NCI-H2029 (cell line): ENCODE results near the gene HNRNPA2B1.
"Not testable (repeated sequence)": the region's sequence is repeated elsewhere in the genome, so short reads cannot be mapped to it uniquely, and the experiment has no call there.

Experiments used
- DNase-seq: peaks from one replicate; lab custom pipeline; 2025; lab: John Stamatoyannopoulos, UW

The HNRNPA2B1 gene

DNA sequence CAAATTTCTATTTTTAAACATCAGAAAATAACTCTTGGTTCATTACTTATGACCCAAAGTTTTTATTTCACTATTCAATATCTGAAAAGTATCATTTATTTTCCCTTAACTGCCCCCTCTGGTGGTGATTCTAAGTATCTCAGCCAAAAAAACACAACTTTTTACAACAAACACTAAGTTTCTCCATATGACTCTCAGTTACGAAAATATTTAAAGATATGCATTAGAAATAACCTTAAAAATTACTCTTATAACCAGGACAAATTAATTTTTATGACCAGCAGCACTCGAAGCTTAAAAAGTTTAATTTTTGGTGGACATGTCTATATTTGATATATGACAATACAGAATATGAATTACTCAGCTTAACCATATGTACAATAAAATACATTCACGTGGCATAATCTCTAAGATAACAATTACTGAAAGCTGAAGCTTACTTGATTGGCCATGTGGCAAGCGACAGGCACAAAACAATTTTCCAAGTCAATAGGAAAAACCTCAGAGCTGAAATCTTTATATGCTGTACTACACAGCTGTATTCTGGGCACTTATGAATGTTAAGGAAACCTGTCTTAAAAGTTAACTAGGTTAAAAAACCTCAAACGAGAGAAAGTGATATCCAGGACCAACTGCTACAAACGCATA is 2.3 kb downstream of the HNRNPA2B1 start:
- DNase-seq: no peak

DNA sequence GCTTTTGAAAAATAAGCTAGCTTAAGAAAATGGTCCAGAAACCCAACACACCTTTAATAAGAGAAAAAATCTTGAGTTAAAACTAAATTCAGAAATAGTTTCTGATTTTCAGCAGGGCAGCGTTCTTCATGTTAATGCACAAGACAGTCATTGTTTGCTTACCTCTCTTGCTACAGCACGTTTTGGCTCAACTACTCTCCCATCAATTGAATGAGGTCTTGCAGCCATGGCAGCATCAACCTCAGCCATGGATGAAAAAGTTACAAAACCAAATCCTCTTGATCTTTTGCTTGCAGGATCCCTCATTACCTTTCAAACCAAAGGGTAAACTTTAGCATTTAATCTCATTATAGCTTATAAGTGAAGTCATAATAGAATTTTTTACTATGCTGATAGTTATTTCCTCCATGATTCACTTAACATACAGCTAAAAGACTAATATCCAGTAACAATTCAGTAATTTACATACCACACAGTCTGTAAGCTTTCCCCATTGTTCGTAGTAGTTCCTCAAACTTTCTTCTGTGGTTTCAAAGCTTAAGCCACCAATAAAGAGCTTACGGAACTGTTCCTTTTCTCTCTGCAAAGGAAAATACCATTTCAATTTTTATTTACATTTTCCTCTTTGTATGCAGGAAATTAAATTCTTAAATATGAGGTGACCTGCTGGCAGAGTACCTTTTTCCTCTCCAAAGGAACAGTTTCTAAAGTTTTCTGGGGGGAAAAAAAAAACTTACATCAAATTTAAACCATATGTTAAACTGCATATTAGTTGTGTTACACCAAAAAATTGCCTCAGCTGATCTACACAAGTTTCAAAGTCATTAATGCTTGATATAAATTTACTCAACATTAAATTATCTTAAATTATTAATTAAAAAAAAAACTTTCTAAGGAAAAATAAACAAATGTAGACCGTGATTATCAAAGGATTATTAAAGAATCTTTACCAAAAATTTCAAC is 3.1 kb downstream of the HNRNPA2B1 start:
- no peak for DNase-seq

DNA sequence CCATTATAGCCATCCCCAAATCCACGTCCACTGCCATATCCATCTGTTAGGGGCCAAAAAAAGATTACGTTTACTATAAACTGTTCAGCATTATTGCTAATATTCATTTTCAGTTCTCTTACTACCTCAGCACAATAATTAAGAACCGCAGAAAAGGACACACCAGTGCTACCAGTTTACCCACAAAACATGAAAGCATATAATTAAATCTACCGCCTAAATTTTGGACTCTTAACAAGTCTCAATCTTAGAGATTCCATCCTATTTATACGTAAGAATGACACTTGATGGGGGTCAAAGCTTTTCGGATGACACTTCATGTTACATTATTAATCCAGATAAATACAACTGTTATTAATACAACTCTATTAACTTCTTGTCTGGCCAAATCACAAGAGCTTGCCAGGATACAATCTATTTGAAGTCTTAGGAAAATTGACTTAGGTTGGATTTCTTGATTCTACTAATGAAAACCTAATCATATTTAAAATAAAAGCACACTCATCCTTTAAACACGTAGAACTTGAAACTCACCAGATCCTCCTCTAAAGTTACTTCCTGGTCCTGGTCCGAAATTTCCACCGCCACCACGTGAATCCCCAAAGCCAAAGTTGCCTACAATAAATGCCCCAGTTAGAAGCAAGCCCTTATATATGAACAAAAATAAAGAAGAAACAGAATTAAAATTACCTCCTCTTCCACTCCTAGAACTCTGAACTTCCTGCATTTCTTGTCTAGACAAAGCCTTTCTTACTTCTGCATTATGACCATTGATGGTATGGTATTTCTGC is 4.5 kb downstream of the HNRNPA2B1 start:
- DNase-seq: no peak

DNA sequence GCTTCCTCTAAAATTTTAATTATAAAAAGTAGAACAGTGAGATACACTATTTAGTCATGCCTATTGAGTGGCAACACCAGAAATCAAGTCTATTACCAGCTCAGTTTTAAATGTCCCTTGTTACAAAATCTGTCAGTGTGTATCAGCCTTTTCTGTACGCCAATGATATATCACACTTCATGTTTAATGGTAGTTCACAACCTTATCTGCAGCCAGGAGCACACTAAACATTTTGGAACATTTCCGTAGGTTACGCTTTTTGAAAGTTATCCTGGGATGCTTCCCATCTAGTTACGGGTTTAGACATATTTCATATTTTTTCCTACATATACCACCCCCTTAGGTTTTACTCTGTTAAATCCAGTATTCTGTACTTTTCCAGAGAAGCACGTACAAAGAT is 5.4 kb downstream of the HNRNPA2B1 start:
- DNase-seq: no peak

DNA sequence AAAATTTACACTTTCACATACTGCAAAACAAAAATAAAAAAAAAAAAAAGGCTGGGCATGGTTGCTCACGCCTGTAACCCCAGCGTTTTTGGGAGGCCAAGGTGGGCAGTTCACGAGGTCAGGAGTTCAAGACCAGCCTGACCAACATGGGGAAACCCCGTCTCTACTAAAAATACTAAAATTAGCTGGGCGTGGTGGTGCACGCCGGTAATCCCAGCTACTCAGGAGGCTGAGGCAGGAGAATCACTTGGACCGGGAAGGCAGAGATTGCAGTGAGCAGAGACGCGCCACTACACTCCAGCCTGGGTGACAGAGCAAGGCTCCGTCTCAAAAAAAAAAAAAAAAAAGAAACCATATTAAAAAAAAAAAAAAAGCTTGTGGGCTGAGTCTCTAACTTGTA is 5.8 kb downstream of the HNRNPA2B1 start:
- DNase-seq: not testable (repeated sequence)

DNA sequence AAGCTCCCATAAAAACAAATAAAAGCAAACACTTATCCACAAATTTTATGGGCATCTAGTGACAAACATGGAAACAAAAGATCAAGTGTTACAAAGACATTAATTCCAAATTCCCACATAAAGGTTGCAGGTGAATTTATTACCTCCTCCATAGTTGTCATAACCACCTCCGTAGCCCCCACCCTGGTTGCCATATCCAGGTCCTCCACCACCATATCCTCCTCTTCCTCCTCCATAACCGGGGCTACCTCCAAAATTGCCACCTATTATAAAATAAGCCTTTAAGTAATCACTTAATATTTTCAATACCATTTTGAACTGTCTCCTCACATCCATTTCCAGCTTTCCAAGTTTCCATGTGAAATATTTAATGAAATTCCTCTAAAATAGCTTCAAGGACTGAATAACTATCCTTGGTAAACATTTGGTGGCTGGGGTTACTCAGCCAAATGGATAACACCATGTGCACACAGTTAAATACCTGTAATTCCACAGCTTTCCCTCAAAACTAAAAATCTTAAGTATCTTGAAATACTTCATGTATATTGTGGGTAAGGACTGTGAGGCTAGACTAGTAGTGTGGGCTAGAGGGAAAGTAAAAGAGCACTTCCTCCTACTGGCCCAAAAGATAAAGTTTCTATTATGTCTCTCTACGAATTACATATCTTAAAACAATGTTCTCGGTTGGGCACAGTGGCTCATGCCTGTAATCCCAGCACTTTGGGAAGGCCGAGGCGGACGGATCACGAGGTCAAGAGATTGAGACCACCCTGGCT is 6.9 kb downstream of the HNRNPA2B1 start:
- no peak for DNase-seq

DNA sequence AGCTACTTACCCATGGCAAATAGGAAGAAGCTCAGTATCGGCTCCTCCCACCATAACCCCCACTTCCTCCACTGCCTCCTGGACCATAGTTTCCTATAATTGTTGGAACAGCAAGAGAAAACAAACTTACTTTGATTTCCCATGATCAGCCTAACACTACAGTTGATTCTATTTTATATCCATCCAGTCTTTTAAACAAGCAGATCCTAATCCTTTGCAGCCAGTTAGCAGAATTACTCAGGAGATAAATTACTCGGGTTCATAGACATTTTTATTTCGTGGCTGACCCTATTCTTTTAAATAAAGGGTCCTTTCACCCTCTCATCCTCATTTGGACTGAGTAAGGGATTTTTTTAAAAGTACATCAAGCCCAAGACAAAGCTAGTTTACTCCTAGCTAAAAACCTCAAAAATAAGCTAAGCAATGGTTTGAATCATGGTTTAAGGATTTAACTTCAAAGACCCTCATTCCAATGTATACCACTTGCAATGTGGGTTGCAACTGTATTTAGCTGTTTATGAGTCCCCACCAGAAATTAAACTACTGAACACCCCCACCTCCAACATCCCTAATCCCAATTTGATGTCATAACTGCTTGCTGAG is 8.0 kb downstream of the HNRNPA2B1 start:
- no peak for DNase-seq

DNA sequence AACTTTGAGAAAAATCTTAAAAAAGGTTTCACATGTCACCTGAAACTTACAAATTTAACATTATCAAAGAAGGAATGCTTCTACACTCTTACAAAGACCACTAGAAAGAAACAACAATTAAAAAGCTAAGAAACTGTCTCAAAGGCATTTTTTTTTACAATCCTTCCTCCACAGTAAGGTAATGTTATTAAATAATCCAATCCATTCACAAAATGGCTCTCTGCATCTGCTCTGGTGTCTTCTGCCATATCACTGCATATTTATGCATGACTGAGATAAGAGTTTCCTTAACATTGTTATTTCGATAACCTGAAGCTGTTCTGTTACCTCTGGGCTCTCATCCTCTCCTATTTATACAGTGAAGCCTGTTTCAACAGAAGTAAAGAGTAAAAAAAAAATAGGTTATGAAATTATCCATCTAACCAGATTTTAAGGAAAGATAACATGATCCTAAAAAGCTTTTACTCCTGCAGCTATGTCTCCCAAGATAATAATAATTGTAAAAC is 8.5 kb downstream of the HNRNPA2B1 start:
- no peak for DNase-seq

DNA sequence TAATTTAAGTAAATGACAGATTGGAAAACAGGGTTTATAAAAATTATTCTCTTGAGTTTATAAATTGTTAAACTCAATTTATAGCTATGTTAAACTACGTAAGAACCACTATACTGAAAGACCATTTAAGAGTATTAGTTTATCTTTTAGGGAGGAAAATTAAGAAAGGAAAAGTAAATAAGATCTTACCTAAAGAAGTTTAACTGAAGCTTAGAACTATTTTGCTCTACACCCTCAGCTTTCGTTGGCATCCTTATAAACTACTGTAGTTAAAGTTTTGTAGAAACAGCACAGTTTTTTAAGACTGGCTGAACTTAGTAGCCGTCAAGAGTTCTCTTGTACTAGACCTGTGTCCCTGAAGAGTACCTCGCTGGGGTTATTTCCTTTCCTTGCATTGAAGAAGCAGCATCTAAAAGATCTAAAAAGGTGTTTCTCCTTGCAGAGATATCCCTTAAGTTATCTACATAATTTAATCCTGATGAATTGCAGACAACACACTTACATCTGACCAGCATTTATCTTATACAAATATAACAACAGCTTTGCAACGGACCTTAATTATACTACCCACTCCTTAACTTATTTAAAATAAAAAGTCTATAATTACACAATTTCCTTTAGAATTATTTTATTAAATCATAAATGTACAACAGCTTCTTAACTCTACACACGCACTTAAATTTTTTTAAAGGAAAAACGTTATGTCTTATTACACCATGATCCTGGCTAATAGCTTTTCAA is 9.1 kb downstream of the HNRNPA2B1 start:
- no peak for DNase-seq

DNA sequence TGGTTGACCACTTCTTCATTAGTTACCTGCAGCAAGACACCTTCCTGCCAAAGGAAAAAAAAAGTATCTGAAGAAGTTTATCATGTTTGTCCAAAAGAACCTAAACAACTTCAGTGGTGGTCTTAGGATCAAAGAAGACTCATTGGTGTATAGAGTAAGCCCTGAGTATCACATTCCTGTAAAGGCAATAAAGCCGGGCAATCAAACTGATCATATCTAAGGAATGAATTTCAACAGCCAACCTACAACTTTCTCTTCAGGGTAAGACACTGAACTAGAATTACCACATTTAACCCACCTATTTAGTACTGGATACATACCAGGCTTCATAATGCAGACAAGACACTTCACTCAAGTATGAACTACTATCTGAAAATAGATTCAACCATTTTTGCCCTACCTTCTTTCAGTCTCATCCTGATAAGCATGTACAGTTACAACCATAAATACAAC is 10.1 kb downstream of the HNRNPA2B1 start:
- DNase-seq: no peak

DNA sequence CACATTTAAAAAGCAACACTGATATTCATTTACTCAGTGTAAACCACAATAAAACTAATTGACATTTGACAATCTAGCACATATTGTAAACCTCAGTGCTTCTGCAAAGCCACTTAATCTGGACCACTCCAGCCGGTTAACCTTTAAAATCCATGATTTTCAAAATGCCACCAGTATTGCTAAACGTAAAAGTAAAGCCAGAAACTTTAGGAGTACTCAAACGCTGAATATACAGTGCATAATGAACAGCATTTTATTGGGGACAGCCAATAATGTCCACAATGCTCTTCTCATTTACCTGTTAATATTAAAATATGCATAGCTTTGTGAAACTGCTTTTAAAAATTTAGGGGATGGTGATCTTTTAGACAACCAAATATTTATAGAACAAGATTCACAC is 10.8 kb downstream of the HNRNPA2B1 start:
- no peak for DNase-seq

DNA sequence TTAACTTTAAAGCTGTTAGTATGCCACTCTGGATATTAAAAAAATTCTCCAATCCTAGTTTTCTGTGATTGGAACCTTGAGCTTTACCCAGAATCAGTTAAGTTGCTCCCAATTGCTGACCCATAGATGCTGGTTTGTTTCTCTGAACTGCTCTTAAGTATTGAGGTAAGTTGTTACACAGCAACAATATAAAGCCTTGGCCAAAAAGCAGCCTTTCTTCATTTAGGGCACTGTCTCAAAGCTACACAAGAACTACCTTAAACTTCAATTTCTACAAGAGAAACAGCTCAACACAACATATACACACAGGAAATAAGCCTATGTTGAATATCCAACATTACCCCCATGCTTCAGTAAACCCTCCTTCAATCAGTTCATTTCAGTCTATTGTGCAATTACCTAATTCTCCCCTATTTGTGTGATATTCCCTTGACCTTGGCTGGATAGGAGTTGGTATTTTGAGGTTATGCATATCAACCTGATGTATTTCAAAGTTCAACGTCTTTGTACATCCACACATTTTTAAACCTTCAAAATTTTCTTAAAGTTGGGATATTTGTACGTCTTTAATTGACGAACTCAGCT is 11.5 kb downstream of the HNRNPA2B1 start:
- DNase-seq: no peak

DNA sequence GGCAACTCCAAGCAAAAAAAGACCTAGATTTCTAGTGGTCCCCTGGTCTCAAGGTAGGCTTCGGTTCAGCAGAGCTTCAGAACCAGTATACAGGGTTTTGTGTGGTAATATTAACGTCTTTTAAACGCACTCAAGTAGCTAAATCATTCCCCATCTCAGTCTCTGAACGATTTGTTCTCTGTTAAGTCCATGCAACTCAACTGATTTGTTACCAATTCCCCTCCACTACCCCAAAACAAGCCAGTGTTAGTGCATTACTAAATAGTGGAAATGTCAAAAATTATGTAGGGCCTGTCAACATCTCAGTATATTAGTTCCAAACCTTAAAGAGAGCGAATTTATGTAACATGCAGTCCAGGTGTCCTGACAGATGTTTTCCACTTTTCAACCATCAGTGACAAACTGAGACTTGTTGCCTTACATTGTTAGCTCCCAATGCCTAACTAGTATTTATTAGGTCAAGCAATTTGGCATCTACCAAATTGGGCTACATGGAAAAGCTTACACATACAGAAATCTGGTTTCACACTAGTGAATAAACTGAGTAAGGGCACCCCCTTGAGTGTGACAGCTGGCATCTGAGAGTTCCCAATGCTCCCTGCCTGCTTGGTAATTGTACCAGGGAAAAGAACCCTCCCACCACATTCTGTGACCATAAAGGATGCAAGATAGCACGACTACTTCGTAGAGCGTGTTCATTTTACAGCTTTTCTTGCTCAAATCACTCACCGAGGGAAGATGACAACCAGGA is 12.2 kb downstream of the HNRNPA2B1 start:
- DNase-seq: no peak

DNA sequence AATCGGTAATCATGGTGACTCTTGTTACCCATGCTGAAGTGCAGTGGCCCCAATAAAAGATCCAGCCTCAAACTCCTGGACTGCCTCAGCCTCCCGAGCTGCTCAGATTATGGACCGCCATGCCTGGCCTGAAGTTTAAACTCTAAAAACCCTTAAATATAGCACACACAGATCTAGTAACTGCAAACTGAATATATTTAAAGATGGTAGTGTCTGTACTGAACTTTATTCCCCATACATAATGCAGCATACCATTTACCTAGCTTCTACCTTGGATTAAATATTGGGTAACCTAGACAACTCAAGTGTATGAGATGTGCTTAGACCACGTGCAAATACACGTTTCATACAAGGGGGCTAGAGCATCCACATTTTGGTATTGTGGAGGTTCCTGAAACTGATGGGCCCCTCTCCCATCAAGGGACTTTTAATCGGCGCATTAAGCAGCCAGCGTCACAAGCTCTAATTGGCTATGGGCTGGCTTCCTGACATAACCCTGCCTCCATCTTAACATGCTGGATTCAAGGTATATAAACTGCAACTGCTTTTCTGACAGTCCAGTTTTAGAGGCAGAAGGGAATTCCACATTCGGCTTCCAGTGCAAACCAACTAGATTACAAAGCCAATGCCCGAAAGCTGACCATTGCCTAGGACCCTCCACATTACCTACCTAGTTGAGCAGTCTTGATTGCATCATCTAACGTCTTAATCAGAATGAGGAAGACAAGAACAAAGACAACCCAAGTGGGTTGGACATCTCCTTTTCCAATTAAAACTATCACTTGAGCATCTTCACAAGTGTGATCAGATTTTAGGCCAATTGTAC is 13.0 kb downstream of the HNRNPA2B1 start:
- no peak for DNase-seq

DNA sequence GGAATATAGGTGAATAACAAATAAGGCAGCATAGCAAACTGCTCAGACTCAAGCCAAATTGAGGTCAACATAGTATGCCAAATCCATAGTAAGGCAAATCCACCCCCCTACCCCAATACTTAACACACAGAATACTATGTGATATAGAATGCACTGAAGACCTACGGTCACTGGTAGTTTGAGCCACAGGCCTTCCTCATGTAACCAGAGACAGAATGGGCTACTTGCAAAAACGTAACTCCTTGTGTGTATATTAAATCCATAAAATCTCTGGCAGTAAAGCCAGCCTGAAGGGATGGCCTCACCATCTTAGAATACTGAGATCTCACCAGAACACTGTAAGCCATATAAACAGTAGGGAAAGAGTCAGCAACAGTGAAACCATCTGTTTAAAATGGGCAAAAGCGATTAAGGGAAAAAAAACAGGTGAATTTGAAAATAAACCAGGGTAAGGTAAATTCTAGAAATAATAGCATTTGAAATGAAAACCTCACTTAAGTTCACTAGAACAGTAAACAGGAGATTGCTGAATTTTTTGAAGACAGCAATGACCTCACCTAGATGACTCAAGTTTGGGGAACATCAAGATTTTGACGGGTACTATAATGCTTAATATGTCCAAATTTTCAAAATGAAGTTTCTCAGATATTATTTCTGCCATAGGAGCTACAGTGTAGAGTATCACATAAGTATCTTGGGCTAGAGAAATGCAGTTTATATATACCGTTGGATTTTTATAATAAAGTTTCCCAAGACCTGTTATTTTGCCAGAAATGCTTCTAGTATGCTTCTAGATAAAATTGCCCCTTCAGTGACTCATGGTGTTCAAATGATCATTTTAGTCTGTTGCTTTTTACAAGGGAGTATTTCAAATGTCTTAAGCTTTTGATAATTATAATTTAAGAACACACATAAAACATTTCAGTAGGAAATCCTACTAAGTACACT is 13.9 kb downstream of the HNRNPA2B1 start:
- no peak for DNase-seq

DNA sequence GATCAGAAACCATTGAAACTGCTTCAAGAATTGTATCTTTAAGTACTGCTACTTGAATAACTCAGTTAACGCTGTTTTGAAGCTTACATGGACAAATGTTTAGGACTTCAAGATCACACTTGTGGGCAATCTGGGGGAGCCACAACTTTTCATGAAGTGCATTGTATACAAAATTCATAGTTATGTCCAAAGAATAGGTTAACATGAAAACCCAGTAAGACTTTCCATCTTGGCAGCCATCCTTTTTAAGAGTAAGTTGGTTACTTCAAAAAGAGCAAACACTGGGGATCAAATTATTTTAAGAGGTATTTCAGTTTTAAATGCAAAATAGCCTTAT is 14.7 kb downstream of the HNRNPA2B1 start:
- no peak for DNase-seq

DNA sequence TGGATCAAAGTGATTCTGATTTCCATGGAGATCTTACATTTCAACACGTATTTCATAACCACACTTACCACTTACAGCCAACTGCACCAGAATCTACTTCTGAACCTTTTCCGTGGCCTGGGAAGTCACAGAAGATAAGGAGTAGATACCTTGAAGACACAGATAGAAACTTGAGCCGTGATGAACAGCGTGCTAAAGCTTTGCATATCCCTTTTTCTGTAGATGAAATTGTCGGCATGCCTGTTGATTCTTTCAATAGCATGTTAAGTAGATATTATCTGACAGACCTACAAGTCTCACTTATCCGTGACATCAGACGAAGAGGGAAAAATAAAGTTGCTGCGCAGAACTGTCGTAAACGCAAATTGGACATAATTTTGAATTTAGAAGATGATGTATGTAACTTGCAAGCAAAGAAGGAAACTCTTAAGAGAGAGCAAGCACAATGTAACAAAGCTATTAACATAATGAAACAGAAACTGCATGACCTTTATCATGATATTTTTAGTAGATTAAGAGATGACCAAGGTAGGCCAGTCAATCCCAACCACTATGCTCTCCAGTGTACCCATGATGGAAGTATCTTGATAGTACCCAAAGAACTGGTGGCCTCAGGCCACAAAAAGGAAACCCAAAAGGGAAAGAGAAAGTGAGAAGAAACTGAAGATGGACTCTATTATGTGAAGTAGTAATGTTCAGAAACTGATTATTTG is 15.3 kb downstream of the HNRNPA2B1 start:
- no peak for DNase-seq
